ENCODE results near the gene UBR4. TPM values are rescaled to one million over a fixed set of nuclear protein-coding genes. Genes with fewer than 3 reads are reported as not detected.

Gene UBR4
- total RNA-seq, 6 experiments from 2014 or later, result 73.0 to 132 (median 90.1) TPM

DNA sequence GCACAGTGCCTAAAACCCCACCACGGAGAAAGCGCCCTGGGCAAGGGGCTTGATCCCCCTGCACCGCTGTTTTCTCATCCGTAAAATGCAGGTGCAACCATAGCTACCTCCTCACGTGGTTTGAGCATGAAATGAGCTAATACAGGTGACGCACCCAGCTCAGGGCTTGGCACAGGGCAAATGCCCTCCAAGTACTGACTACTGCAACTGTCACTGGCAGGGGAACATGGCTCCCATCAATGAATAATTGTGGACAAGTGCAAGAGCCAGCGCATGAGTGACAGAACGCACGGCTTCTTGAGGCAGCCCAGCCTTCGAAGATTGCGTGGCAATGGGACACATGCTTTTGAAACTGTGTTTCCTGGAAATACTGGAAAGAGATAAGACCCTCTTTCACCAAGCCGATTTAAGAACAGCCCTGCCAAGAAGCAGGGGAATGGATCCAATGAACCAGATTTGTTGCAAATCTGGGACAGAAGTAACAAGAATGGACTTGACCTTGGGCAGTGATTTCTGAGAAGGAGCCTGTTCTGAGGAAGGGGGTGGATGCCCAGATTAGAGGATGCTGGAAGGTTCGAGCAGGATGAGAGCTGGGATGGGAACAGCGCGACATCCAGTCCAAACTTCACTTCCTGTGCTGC, 160.8 kb downstream of the UBR4 start:
- WGBS (ENCODE audit: insufficient coverage, low coverage, low lambda C conversion rate, missing lambda C conversion rate), result 67% methylated on average over 14 of the region's 15 CpGs
- DNase-seq, result peak in 1 of 3 donors; percentile 40

DNA sequence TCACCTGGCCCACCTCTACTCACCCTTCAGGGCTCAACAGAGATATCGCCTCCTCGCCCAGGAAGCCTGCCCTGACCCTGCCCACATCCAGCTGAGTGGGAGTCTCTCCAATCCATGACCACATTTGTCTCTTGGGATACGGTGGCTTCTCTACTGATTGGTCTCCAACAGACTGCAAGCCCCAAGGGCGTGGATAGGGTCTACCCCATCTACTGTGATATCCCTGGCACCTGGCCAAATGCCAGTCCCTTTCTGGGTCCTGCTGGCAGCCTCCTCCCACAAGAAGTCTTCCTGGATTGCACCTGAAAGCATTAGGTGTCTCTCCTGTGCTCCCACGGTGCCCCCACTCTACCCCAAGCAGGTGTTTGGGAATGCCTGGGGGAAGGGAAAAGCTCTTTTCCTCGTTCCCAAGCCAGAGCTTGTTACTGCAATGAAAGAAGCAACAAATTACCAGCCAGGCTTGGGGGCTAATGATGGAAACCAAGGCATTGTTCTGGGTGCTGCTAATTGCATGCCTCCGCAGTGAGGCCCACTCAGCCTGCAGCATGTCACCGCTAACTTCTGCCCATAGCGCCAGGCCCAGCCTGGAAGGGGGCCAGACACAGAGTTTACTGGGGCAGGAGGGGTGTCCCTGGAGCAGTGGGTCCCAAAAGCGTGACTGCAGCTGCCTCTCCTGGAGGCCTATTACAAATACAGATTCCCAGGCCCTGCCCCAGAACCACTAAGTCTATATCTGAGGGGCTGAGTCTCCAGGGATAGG, 162.9 kb downstream of the UBR4 start:
- Histone ChIP-seq H3K9me3 (no peaks in the 10 kb centered on the region), H3K27ac (peak overlapping the region in 1 of 3 donors; percentile 87), H3K36me3 (no peaks in the 10 kb centered on the region), H3K4me1 (peaks cover 0 to 41% (median 16%) of the 10 kb centered on the region in 4 donors), H3K27me3 (no peaks in the 10 kb centered on the region), H3K4me3 (no peak overlapping the region)
- DNase-seq (peak; percentile 23 to 51 (median 45)), ATAC-seq (no peak)
- intact Hi-C loops (cut with DNase I), result no loop called here
- 86% methylated on average over 5 of the region's 10 CpGs for WGBS (ENCODE audit: insufficient coverage, low coverage, low lambda C conversion rate, missing lambda C conversion rate)
- TF ChIP-seq, protein P1, sequence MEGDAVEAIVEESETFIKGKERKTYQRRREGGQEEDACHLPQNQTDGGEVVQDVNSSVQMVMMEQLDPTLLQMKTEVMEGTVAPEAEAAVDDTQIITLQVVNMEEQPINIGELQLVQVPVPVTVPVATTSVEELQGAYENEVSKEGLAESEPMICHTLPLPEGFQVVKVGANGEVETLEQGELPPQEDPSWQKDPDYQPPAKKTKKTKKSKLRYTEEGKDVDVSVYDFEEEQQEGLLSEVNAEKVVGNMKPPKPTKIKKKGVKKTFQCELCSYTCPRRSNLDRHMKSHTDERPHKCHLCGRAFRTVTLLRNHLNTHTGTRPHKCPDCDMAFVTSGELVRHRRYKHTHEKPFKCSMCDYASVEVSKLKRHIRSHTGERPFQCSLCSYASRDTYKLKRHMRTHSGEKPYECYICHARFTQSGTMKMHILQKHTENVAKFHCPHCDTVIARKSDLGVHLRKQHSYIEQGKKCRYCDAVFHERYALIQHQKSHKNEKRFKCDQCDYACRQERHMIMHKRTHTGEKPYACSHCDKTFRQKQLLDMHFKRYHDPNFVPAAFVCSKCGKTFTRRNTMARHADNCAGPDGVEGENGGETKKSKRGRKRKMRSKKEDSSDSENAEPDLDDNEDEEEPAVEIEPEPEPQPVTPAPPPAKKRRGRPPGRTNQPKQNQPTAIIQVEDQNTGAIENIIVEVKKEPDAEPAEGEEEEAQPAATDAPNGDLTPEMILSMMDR (IDR thresholded peaks at IDR 0.05), result no peak
- TF ChIP-seq POLR2A (IDR thresholded peaks at IDR 0.05), result no peak

More for the DNA sequence above, 160.8 kb downstream of the UBR4 start:
- no peak for TF ChIP-seq POLR2A (IDR thresholded peaks at IDR 0.05)
- TF ChIP-seq, protein P1 (IDR thresholded peaks at IDR 0.05), result no peak
- no peaks in the 10 kb centered on the region for H3K27me3 ChIP-seq
- no peaks in the 10 kb centered on the region for H3K9me3 ChIP-seq
- H3K4me1 ChIP-seq, result peaks cover 0 to 31% (median 16%) of the 10 kb centered on the region in 4 donors
- intact Hi-C loops (cut with DNase I), result no loop called here
- no peaks in the 10 kb centered on the region for H3K36me3 ChIP-seq
- no peak overlapping the region for H3K27ac ChIP-seq
- ATAC-seq, result no peak
- no peak overlapping the region for H3K4me3 ChIP-seq

DNA sequence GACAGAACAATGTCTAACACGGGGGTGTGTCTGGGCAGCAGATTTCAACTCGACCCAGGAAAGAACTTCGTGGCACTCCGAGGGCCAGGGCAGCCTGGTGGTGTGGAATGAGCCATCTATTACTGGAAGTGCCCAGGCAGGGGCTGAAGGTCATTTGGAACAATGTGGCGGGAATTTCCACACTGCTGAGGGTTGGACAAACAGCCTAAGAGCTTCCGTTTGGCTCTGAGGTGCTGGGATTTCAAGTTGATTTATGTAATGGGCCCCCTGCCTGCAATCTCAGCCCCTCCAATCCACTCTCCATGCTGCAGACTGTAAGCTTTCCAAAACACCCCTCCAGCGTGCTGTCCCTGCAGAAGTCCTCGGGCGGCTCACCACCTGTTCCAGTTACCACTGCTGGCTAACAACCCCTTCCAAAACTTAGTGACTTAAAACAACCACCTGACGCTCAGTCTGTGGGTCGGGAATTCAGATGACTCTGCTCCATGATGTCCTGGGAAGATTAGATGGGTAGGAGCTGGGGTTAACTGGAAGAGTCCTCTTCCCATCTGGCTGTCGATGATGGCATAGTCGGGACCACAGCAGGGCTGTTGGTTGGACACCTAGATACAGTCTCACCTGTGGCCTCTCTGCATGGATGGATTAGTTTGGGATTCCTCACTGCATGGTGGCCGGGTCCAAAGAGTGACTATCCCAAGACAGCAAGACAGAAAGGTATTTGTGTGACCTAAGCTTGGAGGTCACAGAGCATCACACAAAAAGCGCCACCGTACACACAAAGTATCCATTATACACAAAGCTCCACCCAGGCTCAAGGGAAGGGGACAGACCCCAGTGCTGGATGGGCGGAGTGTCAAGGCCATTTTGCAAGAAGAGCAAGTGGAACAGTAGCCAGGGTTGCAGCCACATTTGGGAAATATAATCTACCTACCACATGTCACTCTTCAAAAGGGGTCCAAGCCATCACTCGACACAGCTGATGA, 163.9 kb downstream of the UBR4 start:
- no peaks in the 10 kb centered on the region for H3K27me3 ChIP-seq
- ATAC-seq, result peak; percentile 85 to 95 (median 92)
- H3K4me1 ChIP-seq, result peaks cover 0 to 41% (median 16%) of the 10 kb centered on the region in 4 donors
- H3K27ac ChIP-seq, result peak overlapping the region; percentile 59 to 87 (median 63)
- 42% methylated on average over 7 of the region's 18 CpGs for WGBS (ENCODE audit: insufficient coverage, low coverage, low lambda C conversion rate, missing lambda C conversion rate)
- no peaks in the 10 kb centered on the region for H3K9me3 ChIP-seq
- H3K36me3 ChIP-seq, result no peaks in the 10 kb centered on the region
- H3K4me3 ChIP-seq, result no peak overlapping the region
- TF ChIP-seq POLR2A (IDR thresholded peaks at IDR 0.05), result peak; percentile 23
- TF ChIP-seq, protein P1 (IDR thresholded peaks at IDR 0.05), result no peak
- intact Hi-C loops (cut with DNase I), result no loop called here
- peak; percentile 81 to 92 (median 88) for DNase-seq
